ENCODE results near the gene CAMTA1. TPM values are rescaled to one million over a fixed set of nuclear protein-coding genes. Genes with fewer than 3 reads are reported as not detected.

Gene CAMTA1
- polyA plus RNA-seq, 1 donor from 2014 or later: 162 TPM

DNA sequence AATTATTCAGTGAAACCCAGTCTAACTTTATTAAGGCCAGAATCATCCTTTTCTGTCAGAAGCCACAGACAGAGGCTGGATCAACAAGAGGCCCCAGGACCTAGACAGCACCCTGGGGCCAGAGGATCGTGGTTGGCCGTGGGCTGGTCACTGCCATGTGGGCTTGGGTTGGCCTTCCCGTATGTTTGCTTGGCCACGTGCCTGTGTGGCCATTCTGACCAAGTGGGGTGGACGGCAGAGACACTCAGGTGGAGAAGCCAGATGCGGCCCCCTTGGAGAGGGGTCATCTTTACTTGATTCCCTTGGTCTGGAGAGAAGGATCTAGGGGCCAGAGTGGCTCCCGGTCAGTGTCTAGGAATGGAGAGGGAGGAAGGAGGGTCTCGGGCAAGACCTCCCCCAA, 327.9 kb downstream of the CAMTA1 start:
- Histone ChIP-seq H3K36me3 (ENCODE audit: insufficient read depth, low read length) (no peaks in the 10 kb centered on the region), H4K20me1 (ENCODE audit: insufficient read depth) (no peaks in the 10 kb centered on the region), H3K27ac (ENCODE audit: low read length) (no peak overlapping the region), H3K27me3 (ENCODE audit: insufficient read depth, low read depth, low read length) (no peaks in the 10 kb centered on the region), H3K4me2 (ENCODE audit: low read length) (no peak overlapping the region), H2AFZ (ENCODE audit: low read depth, low read length) (no peak overlapping the region), H3K4me3 (ENCODE audit: low read length) (no peak overlapping the region), H3K9ac (ENCODE audit: low read length) (no peak overlapping the region), H3K79me2 (replicated peaks; ENCODE audit: insufficient read depth, low read length) (no peaks in the 10 kb centered on the region), H3K9me2 (ENCODE audit: insufficient read depth, low read length) (no peaks in the 10 kb centered on the region), H3F3A (ENCODE audit: insufficient read depth, low read length, poor library complexity, severe bottlenecking) (no peaks in the 10 kb centered on the region), H3K9me3 (ENCODE audit: low read length) (no peaks in the 10 kb centered on the region)
- TF ChIP-seq, protein P1, sequence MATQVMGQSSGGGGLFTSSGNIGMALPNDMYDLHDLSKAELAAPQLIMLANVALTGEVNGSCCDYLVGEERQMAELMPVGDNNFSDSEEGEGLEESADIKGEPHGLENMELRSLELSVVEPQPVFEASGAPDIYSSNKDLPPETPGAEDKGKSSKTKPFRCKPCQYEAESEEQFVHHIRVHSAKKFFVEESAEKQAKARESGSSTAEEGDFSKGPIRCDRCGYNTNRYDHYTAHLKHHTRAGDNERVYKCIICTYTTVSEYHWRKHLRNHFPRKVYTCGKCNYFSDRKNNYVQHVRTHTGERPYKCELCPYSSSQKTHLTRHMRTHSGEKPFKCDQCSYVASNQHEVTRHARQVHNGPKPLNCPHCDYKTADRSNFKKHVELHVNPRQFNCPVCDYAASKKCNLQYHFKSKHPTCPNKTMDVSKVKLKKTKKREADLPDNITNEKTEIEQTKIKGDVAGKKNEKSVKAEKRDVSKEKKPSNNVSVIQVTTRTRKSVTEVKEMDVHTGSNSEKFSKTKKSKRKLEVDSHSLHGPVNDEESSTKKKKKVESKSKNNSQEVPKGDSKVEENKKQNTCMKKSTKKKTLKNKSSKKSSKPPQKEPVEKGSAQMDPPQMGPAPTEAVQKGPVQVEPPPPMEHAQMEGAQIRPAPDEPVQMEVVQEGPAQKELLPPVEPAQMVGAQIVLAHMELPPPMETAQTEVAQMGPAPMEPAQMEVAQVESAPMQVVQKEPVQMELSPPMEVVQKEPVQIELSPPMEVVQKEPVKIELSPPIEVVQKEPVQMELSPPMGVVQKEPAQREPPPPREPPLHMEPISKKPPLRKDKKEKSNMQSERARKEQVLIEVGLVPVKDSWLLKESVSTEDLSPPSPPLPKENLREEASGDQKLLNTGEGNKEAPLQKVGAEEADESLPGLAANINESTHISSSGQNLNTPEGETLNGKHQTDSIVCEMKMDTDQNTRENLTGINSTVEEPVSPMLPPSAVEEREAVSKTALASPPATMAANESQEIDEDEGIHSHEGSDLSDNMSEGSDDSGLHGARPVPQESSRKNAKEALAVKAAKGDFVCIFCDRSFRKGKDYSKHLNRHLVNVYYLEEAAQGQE (IDR thresholded peaks at IDR 0.05; ENCODE audit: borderline replicate concordance): no peak
- TF ChIP-seq RAD21 (conservative IDR thresholded peaks at IDR 0.05) (no peak), EZH2 (IDR thresholded peaks at IDR 0.05; ENCODE audit: borderline replicate concordance, insufficient read depth, low read length, poor library complexity, severe bottlenecking) (no peak), SMC3 (conservative IDR thresholded peaks at IDR 0.05; ENCODE audit: poor library complexity) (no peak), POLR2AphosphoS5 (IDR thresholded peaks at IDR 0.05) (no peak), TAF1 (IDR thresholded peaks at IDR 0.05; ENCODE audit: low read depth) (no peak), EP300 (conservative IDR thresholded peaks at IDR 0.05; ENCODE audit: poor library complexity, severe bottlenecking) (no peak), MXI1 (conservative IDR thresholded peaks at IDR 0.05; ENCODE audit: poor library complexity, severe bottlenecking) (no peak)
- TF ChIP-seq, protein P2, sequence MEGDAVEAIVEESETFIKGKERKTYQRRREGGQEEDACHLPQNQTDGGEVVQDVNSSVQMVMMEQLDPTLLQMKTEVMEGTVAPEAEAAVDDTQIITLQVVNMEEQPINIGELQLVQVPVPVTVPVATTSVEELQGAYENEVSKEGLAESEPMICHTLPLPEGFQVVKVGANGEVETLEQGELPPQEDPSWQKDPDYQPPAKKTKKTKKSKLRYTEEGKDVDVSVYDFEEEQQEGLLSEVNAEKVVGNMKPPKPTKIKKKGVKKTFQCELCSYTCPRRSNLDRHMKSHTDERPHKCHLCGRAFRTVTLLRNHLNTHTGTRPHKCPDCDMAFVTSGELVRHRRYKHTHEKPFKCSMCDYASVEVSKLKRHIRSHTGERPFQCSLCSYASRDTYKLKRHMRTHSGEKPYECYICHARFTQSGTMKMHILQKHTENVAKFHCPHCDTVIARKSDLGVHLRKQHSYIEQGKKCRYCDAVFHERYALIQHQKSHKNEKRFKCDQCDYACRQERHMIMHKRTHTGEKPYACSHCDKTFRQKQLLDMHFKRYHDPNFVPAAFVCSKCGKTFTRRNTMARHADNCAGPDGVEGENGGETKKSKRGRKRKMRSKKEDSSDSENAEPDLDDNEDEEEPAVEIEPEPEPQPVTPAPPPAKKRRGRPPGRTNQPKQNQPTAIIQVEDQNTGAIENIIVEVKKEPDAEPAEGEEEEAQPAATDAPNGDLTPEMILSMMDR (IDR thresholded peaks at IDR 0.05; ENCODE audit: poor library complexity, severe bottlenecking): no peak

DNA sequence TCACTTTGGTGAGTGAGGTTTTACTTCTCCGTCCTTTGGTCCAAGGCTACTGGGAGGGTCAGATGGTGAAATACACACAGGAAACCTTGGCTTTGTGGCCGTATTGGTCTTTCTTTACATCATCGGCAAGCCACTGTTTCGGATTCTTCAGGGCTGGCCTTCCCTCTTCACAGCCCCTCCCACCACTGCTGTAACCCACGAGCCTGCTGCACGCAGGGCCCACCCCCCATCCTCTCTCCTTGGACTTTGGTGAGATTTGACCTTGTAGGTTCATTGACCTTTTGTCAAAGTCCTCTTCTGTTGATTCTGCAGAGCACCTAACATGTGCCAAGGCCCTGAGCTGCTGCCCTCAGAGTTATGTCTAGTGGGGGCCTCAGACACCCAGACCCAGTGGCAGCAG, 328.6 kb downstream of the CAMTA1 start:
- no peaks in the 10 kb centered on the region for H3K9me2 ChIP-seq (ENCODE audit: insufficient read depth, low read length)
- no peak overlapping the region for H3K4me3 ChIP-seq (ENCODE audit: low read length)
- no peaks in the 10 kb centered on the region for H3K79me2 ChIP-seq (replicated peaks; ENCODE audit: insufficient read depth, low read length)
- H3K9ac ChIP-seq (ENCODE audit: low read length): no peak overlapping the region
- no peaks in the 10 kb centered on the region for H3K27me3 ChIP-seq (ENCODE audit: insufficient read depth, low read depth, low read length)
- TF ChIP-seq SMC3 (conservative IDR thresholded peaks at IDR 0.05; ENCODE audit: poor library complexity) (no peak), TAF1 (IDR thresholded peaks at IDR 0.05; ENCODE audit: low read depth) (no peak), EP300 (conservative IDR thresholded peaks at IDR 0.05; ENCODE audit: poor library complexity, severe bottlenecking) (no peak)
- TF ChIP-seq, protein P2 (IDR thresholded peaks at IDR 0.05; ENCODE audit: poor library complexity, severe bottlenecking): no peak
- TF ChIP-seq, protein P1 (IDR thresholded peaks at IDR 0.05; ENCODE audit: borderline replicate concordance): no peak
- H3K27ac ChIP-seq (ENCODE audit: low read length): no peak overlapping the region
- no peak overlapping the region for H2AFZ ChIP-seq (ENCODE audit: low read depth, low read length)
- no peaks in the 10 kb centered on the region for H3K9me3 ChIP-seq (ENCODE audit: low read length)
- H3K4me2 ChIP-seq (ENCODE audit: low read length): no peak overlapping the region
- no peaks in the 10 kb centered on the region for H3K36me3 ChIP-seq (ENCODE audit: insufficient read depth, low read length)
- no peaks in the 10 kb centered on the region for H3F3A ChIP-seq (ENCODE audit: insufficient read depth, low read length, poor library complexity, severe bottlenecking)
- no peaks in the 10 kb centered on the region for H4K20me1 ChIP-seq (ENCODE audit: insufficient read depth)

Measured in neural cell (in vitro differentiated cells).